Stimulated activated CD4-positive, alpha-beta T cell treated with anti-CD3 and anti-CD28 coated beads, Interleukin-1b, Interleukin-23, amount 100 ng/mL, for 24 hours (primary cell): ENCODE data around the gene FAM98B.

Source experiments
- DNase-seq, 4 experiments: peaks; one replicate each; pipeline ENCODE4 v3.0.0-alpha.2; 2020; ENCODE audit warnings: low read depth in 4 of 4, low spot score in 1 of 4

Gene FAM98B

GRCh38 chr15:38536201-38536676 lies 82.3 kb downstream of the FAM98B start:
- no peak for DNase-seq
